SK-N-SH (cell line): ENCODE measurements around the gene NCOA5. TPM values are rescaled to one million over a fixed set of nuclear protein-coding genes. Genes with fewer than 3 reads are reported as not detected.

Source experiments
- CTCF ChIA-PET: fragments of 300-600, 350-600 bp; formaldehyde crosslinking; extraction: SDS; loops from one replicate; lab custom pipeline; 2021; lab: Yijun Ruan, JAX
- POLR2A ChIA-PET: fragments of 350-600 bp; sonication (Branson Sonifier 250); formaldehyde crosslinking; extraction: SDS; loops from one replicate; lab custom pipeline; 2020; ENCODE audit warnings: antibody characterized with exemption, inconsistent platforms; lab: Yijun Ruan, JAX
- DNase-seq: peaks from one replicate; pipeline ENCODE4 v3.0.0; 2012
- H2AFZ ChIP-seq: fragments of 200-600 bp; sonication (generic); 2 replicates; pipeline ENCODE4 v1.8.1; 2016; ENCODE audit warnings: antibody characterized with exemption, mild to moderate bottlenecking, low read depth
- H3F3A ChIP-seq: fragments of 200-600 bp; sonication (generic); replicated peaks from 2 replicates; pipeline ENCODE3; 2016; ENCODE audit warnings: antibody characterized with exemption, mild to moderate bottlenecking; ENCODE audit not compliant: insufficient read depth
- H3K27ac ChIP-seq, 2 experiments: fragments of 200-500 bp in 1 of 2; fragments of 200-600 bp in 1 of 2; sonication (Bioruptor generic) in 1 of 2; sonication (generic), shearing (Covaris generic) in 1 of 2; 2 replicates each; pipeline versions ENCODE4 v1.5.1 to v1.6.1; 2014 to 2016; ENCODE audit warnings: low read depth in 2 of 2, inconsistent platforms in 1 of 2, low read length in 1 of 2, mild to moderate bottlenecking in 1 of 2, mixed read lengths in 1 of 2
- H3K27me3 ChIP-seq: fragments of 200-600 bp; sonication (generic), shearing (Covaris generic); 2 replicates; pipeline ENCODE4 v1.6.1; 2016; ENCODE audit warnings: mixed run types; ENCODE audit not compliant: insufficient read depth
- H3K36me3 ChIP-seq, 2 experiments: fragments of 200-500 bp in 1 of 2; fragments of 200-600 bp in 1 of 2; sonication (Bioruptor generic) in 1 of 2; sonication (generic) in 1 of 2; replicated peaks in 1 of 2; 2 replicates each; pipeline versions ENCODE3 to v1.5.1; 2014 to 2016; ENCODE audit warnings: low read length in 1 of 2, mild to moderate bottlenecking in 1 of 2; ENCODE audit not compliant: insufficient read depth in 2 of 2, control insufficient read depth in 1 of 2
- H3K4me1 ChIP-seq, 2 experiments: fragments of 200-500 bp in 1 of 2; fragments of 200-600 bp in 1 of 2; sonication (Bioruptor generic) in 1 of 2; sonication (generic), shearing (Covaris generic) in 1 of 2; 2 replicates each; pipeline versions ENCODE4 v1.5.1 to v1.6.1; 2014 to 2016; ENCODE audit warnings: low read depth in 1 of 2, low read length in 1 of 2, mixed run types in 1 of 2; ENCODE audit not compliant: insufficient read depth in 2 of 2, control insufficient read depth in 1 of 2
- H3K4me2 ChIP-seq: fragments of 200-600 bp; sonication (generic), shearing (Covaris generic); 2 replicates; pipeline ENCODE4 v1.6.1; 2017; ENCODE audit warnings: mixed run types
- H3K4me3 ChIP-seq, 2 experiments: fragments of 200-500 bp in 1 of 2; fragments of 200-600 bp in 1 of 2; sonication (Bioruptor generic) in 1 of 2; sonication (generic), shearing (Covaris generic) in 1 of 2; 2 replicates each; pipeline versions ENCODE4 v1.5.1 to v1.8.1; 2014 to 2016; ENCODE audit warnings: low read depth in 2 of 2, inconsistent platforms in 1 of 2, low read length in 1 of 2, mild to moderate bottlenecking in 1 of 2, mixed read lengths in 1 of 2, moderate library complexity in 1 of 2
- H3K79me2 ChIP-seq: fragments of 200-600 bp; sonication (generic); 2 replicates; pipeline ENCODE4 v1.8.1; 2017; ENCODE audit warnings: mild to moderate bottlenecking; ENCODE audit not compliant: insufficient read depth
- H3K9ac ChIP-seq: fragments of 200-600 bp; sonication (generic); 2 replicates; pipeline ENCODE4 v1.6.1; 2017; ENCODE audit warnings: mixed run types
- H3K9me2 ChIP-seq: fragments of 200-600 bp; sonication (generic); 2 replicates; pipeline ENCODE4 v1.6.1; 2017; ENCODE audit warnings: mixed run types
- H3K9me3 ChIP-seq: fragments of 200-600 bp; sonication (generic); 2 replicates; pipeline ENCODE4 v1.6.1; 2017; ENCODE audit warnings: mixed run types, mild to moderate bottlenecking, moderate library complexity
- H4K20me1 ChIP-seq: fragments of 200-600 bp; sonication (generic); 2 replicates; pipeline ENCODE4 v1.6.1; 2017; ENCODE audit warnings: mild to moderate bottlenecking, mixed run types; ENCODE audit not compliant: insufficient read depth
- ELF1 ChIP-seq: IDR thresholded peaks from 2 replicates; pipeline ENCODE4 v1.4.0; 2012
- FOXM1 ChIP-seq: IDR thresholded peaks from 2 replicates; pipeline ENCODE4 v1.4.0; 2012; ENCODE audit warnings: low read depth, mild to moderate bottlenecking
- GATA2 ChIP-seq: sonication (generic); formaldehyde crosslinking; IDR thresholded peaks from 2 replicates; pipeline ENCODE4 v1.5.0; 2020; ENCODE audit warnings: mild to moderate bottlenecking, missing genetic modification reagents
- MAX ChIP-seq: IDR thresholded peaks from 2 replicates; pipeline ENCODE4 v1.4.0; 2012; ENCODE audit warnings: low read depth
- MEF2A ChIP-seq: IDR thresholded peaks from 2 replicates; pipeline ENCODE4 v1.4.0; 2012; ENCODE audit warnings: low read depth, borderline replicate concordance
- NFIC ChIP-seq: IDR thresholded peaks from 2 replicates; pipeline ENCODE4 v1.4.0; 2012; ENCODE audit warnings: borderline replicate concordance
- NRF1 ChIP-seq: IDR thresholded peaks from 2 replicates; pipeline ENCODE4 v1.6.1; 2012; ENCODE audit warnings: low read depth, mild to moderate bottlenecking, low read length
- PBX3 ChIP-seq: IDR thresholded peaks from 2 replicates; pipeline ENCODE4; 2012
- POLR2AphosphoS5 ChIP-seq: IDR thresholded peaks from 2 replicates; pipeline ENCODE4 v1.6.1; 2012; ENCODE audit warnings: low read depth, low read length
- RAD21 ChIP-seq: IDR thresholded peaks from 2 replicates; pipeline ENCODE4 v1.6.1; 2012; ENCODE audit warnings: mild to moderate bottlenecking, low read length
- RCOR1 ChIP-seq: fragments of 150-350 bp; IDR thresholded peaks from 2 replicates; pipeline ENCODE4 v1.6.1; 2017; ENCODE audit warnings: antibody characterized with exemption, low read length
- REST ChIP-seq: IDR thresholded peaks from 2 replicates; pipeline ENCODE4 v1.6.1; 2012; ENCODE audit warnings: mild to moderate bottlenecking, low read depth, low read length, moderate library complexity
- RFX5 ChIP-seq: IDR thresholded peaks from 2 replicates; pipeline ENCODE4 v1.6.1; 2012; ENCODE audit warnings: mild to moderate bottlenecking, improper control_type of control experiment, low read length
- RXRA ChIP-seq: IDR thresholded peaks from 2 replicates; pipeline ENCODE4 v1.4.0; 2012; ENCODE audit warnings: low read depth, mild to moderate bottlenecking, borderline replicate concordance
- SMC3 ChIP-seq: IDR thresholded peaks from 2 replicates; pipeline ENCODE4 v1.6.1; 2012; ENCODE audit warnings: low read depth, low read length, improper control_type of control experiment
- TAF1 ChIP-seq: IDR thresholded peaks from 2 replicates; pipeline ENCODE4 v1.6.1; 2012; ENCODE audit warnings: low read depth, mild to moderate bottlenecking, low read length, moderate library complexity, borderline replicate concordance
- TCF12 ChIP-seq: IDR thresholded peaks from 2 replicates; pipeline ENCODE4 v1.4.0; 2012
- USF1 ChIP-seq: IDR thresholded peaks from 2 replicates; pipeline ENCODE4 v1.4.0; 2012; ENCODE audit warnings: low read depth, borderline replicate concordance
- USF2 ChIP-seq: fragments of 150-350 bp; IDR thresholded peaks from 2 replicates; pipeline ENCODE4 v1.6.1; 2017; ENCODE audit warnings: antibody characterized with exemption, low read length, low read depth, borderline replicate concordance
- YY1 ChIP-seq: IDR thresholded peaks from 2 replicates; pipeline ENCODE4 v1.4.0; 2012; ENCODE audit warnings: low read depth, mild to moderate bottlenecking
- WGBS: methylation state at CpG from one replicate; pipeline ENCODE4 v1.1.6; 2017; ENCODE audit warnings: low lambda C conversion rate; 5-methylcytosine and 5-hydroxymethylcytosine counted together
- polyA plus RNA-seq, 3 experiments: library from polyadenylated mRNA; depleted of rRNA; stranded (reverse); fragments of >200 nt; gene quantifications; 2 replicates each; pipeline ENCODE4 v1.2.3, GENCODE V29; 2012

Gene NCOA5
- polyA plus RNA-seq, 1 of the 3 experiments (the other 2 are of a cell fraction) = 20.4 TPM

GRCh38 chr20:46132705-46133120 lies 43.0 kb upstream of the NCOA5 start (continued):
- TF ChIP-seq USF1 (no peak), FOXM1 (no peak), NFIC (no peak), RCOR1 (no peak), PBX3 (no peak), TCF12 (no peak), SMC3 (peak; percentile 91), RFX5 (no peak), YY1 (no peak), TAF1 (no peak)

GRCh38 chr20:46131396-46131795 lies 41.6 kb upstream of the NCOA5 start:
- Histone ChIP-seq H3K9me3 (no peaks in the 10 kb centered on the region), H3K4me1 (peaks cover 0 to 23% of the 10 kb centered on the region in 2 experiments; a peak in 1 of 4 replicates), H3K9me2 (no peaks in the 10 kb centered on the region), H3K9ac (no peak overlapping the region), H3K27me3 (peaks cover 30% of the 10 kb centered on the region; the same call in 1 of the 2 replicates), H3K36me3 (no peaks in the 10 kb centered on the region), H4K20me1 (no peaks in the 10 kb centered on the region), H3K4me3 (no peak overlapping the region), H3F3A (no peaks in the 10 kb centered on the region), H2AFZ (no peak overlapping the region), H3K4me2 (no peak overlapping the region), H3K79me2 (no peaks in the 10 kb centered on the region), H3K27ac (no peak overlapping the region)
- 31% methylated on average over 6 of the region's 6 CpGs for WGBS
- no peak for DNase-seq
- ChIA-PET CTCF (interaction anchor here (0.8 to 8.1 kb wide), 22 partner anchors 17 to 306 kb away, joined by 3 to 347 read pairs (median 8); partner anchors contain the start of gene CDH22), POLR2A (no interaction called here)
- no peak for TF ChIP-seq GATA2 (CRISPR knock-in tag)
- no peak for TF ChIP-seq USF2
- no peak for TF ChIP-seq ELF1
- no peak for TF ChIP-seq USF1
- TF ChIP-seq POLR2AphosphoS5 = no peak
- TF ChIP-seq MEF2A = no peak
- TF ChIP-seq NRF1 = no peak
- TF ChIP-seq RAD21 = no peak
- TF ChIP-seq RFX5 = no peak
- no peak for TF ChIP-seq REST
- TF ChIP-seq MAX = no peak
- TF ChIP-seq PBX3 = no peak
- TF ChIP-seq RXRA = no peak
